C4-2B (cell line): ENCODE data around the gene PTPRN2.

ENCODE experiments used
- H3K27ac ChIP-seq: fragments of 450-650 bp; 2 replicates; pipeline ENCODE4 v1.5.1; 2017
- CTCF ChIP-seq: fragments of 450-650 bp; conservative IDR thresholded peaks from 2 replicates; pipeline ENCODE4 v1.5.1; 2017; ENCODE audit warnings: mild to moderate bottlenecking
- ZFX ChIP-seq: fragments of 450-650 bp; IDR thresholded peaks from 2 replicates; pipeline ENCODE4 v1.6.1; 2017

Gene PTPRN2

GRCh38 chr7:158061884-158062656 is 525.6 kb downstream of the PTPRN2 start:
- no peak overlapping the region for H3K27ac ChIP-seq
- no peak for TF ChIP-seq CTCF
- TF ChIP-seq ZFX = no peak

- TF ChIP-seq CTCF (no peak), ZFX (no peak)
- no peak overlapping the region for H3K27ac ChIP-seq
These were observed 526.5 kb downstream of the PTPRN2 start for GRCh38 chr7:158061026-158061630.

GRCh38 chr7:158060216-158060615 is 527.4 kb downstream of the PTPRN2 start:
- no peak for TF ChIP-seq ZFX
- no peak for TF ChIP-seq CTCF
- no peak overlapping the region for H3K27ac ChIP-seq

- TF ChIP-seq CTCF (no peak), ZFX (no peak)
- no peak overlapping the region for H3K27ac ChIP-seq
These were observed 530.2 kb downstream of the PTPRN2 start for GRCh38 chr7:158057446-158057845.

GRCh38 chr7:158056761-158057160 is 530.9 kb downstream of the PTPRN2 start:
- TF ChIP-seq ZFX = no peak
- TF ChIP-seq CTCF = no peak

GRCh38 chr7:158055726-158056510 is 531.7 kb downstream of the PTPRN2 start:
- H3K27ac ChIP-seq = no peak overlapping the region
- TF ChIP-seq ZFX = no peak
- no peak for TF ChIP-seq CTCF

More at GRCh38 chr7:158056761-158057160, 530.9 kb downstream of the PTPRN2 start:
- H3K27ac ChIP-seq = no peak overlapping the region

- no peak for TF ChIP-seq CTCF
- no peak for TF ChIP-seq ZFX
- H3K27ac ChIP-seq = no peak overlapping the region
These were observed 533.0 kb downstream of the PTPRN2 start for GRCh38 chr7:158054611-158055010.
